GM23338 (cell line): Measurements from ENCODE around the gene TBL3. TPM values are rescaled to one million over a fixed set of nuclear protein-coding genes. Genes with fewer than 3 reads are reported as not detected.

Source experiments
- ATAC-seq: fragments of 200-7000 bp; cut with Tn5 transposase; 3 replicates; pipeline ENCODE4 v1.9.1; 2020
- DNase-seq: peaks from one replicate; pipeline ENCODE4 v3.0.0-alpha.2; 2015; ENCODE audit warnings: low spot score
- H2AFZ ChIP-seq: fragments of 200-600 bp; sonication (generic); 2 replicates; pipeline ENCODE4 v1.8.0; 2016; ENCODE audit warnings: antibody characterized with exemption, mild to moderate bottlenecking, moderate library complexity
- H3F3A ChIP-seq: fragments of 200-600 bp; sonication (generic); replicated peaks from 2 replicates; pipeline ENCODE4 v1.8.0; 2017; ENCODE audit warnings: antibody characterized with exemption, mixed run types, low read depth
- H3K27ac ChIP-seq: fragments of 200-600 bp; sonication (generic); 2 replicates; pipeline ENCODE4 v1.6.1; 2016; ENCODE audit warnings: low read depth
- H3K27me3 ChIP-seq: fragments of 200-600 bp; sonication (generic); 2 replicates; pipeline ENCODE4 v1.8.0; 2016; ENCODE audit warnings: mild to moderate bottlenecking, mixed run types, moderate library complexity; ENCODE audit not compliant: insufficient read depth
- H3K36me3 ChIP-seq: fragments of 200-600 bp; sonication (generic); 2 replicates; pipeline ENCODE4 v1.8.0; 2016; ENCODE audit warnings: mild to moderate bottlenecking; ENCODE audit not compliant: insufficient read depth
- H3K4me1 ChIP-seq: fragments of 200-600 bp; sonication (generic); 2 replicates; pipeline ENCODE4 v1.8.0; 2016; ENCODE audit warnings: mild to moderate bottlenecking, moderate library complexity; ENCODE audit not compliant: insufficient read depth
- H3K4me2 ChIP-seq: fragments of 200-600 bp; sonication (generic); 2 replicates; pipeline ENCODE4 v1.7.1; 2017; ENCODE audit warnings: mixed run types
- H3K4me3 ChIP-seq: fragments of 200-600 bp; sonication (generic); 2 replicates; pipeline ENCODE4 v1.6.1; 2016; ENCODE audit warnings: mixed run types
- H3K79me2 ChIP-seq: fragments of 200-600 bp; sonication (generic); replicated peaks from 2 replicates; pipeline ENCODE4 v1.8.0; 2017; ENCODE audit warnings: mild to moderate bottlenecking; ENCODE audit not compliant: insufficient read depth
- H3K9me2 ChIP-seq: fragments of 200-600 bp; sonication (generic); 2 replicates; pipeline ENCODE4 v1.8.0; 2017; ENCODE audit not compliant: insufficient read depth
- H4K20me1 ChIP-seq: fragments of 200-600 bp; sonication (generic); replicated peaks from 2 replicates; pipeline ENCODE4 v1.8.0; 2017; ENCODE audit warnings: mild to moderate bottlenecking; ENCODE audit not compliant: insufficient read depth
- H3K27ac Mint-ChIP-seq: 2 replicates; pipeline ENCODE4 v1.8.0; 2020; ENCODE audit warnings: inconsistent platforms, mild to moderate bottlenecking, moderate library complexity, mixed read lengths
- H3K27me3 Mint-ChIP-seq: 3 replicates; pipeline ENCODE4 v1.8.0; 2022; ENCODE audit warnings: low read depth, mild to moderate bottlenecking, moderate library complexity, mixed read lengths, inconsistent platforms; ENCODE audit not compliant: insufficient read depth, poor library complexity
- H3K36me3 Mint-ChIP-seq: 3 replicates; pipeline ENCODE4 v1.8.0; 2021; ENCODE audit warnings: low read depth, mild to moderate bottlenecking, inconsistent platforms, moderate library complexity, mixed read lengths
- H3K4me1 Mint-ChIP-seq: 3 replicates; pipeline ENCODE4 v1.8.0; 2020; ENCODE audit warnings: mild to moderate bottlenecking, inconsistent platforms, mixed read lengths
- H3K4me3 Mint-ChIP-seq: 3 replicates; pipeline ENCODE4 v1.8.0; 2021; ENCODE audit warnings: moderate library complexity, mild to moderate bottlenecking, inconsistent platforms, mixed read lengths
- H3K9me3 Mint-ChIP-seq: 3 replicates; pipeline ENCODE4 v1.8.0; 2020; ENCODE audit warnings: moderate library complexity, mild to moderate bottlenecking, inconsistent platforms, mixed read lengths
- CREB1 ChIP-seq: fragments of 250-450 bp; sonication (Bioruptor Pico); IDR thresholded peaks from 2 replicates; pipeline ENCODE4 v1.5.0; 2020; ENCODE audit warnings: low read depth, mild to moderate bottlenecking, moderate library complexity
- CTCF ChIP-seq, 2 experiments: fragments of 200-600 bp in 1 of 2; sonication (generic) in 1 of 2; conservative IDR thresholded peaks; 2 replicates each; pipeline versions ENCODE4 v1.5.1 to v1.6.1; 2016 to 2017; ENCODE audit warnings: antibody characterized with exemption in 2 of 2, low read depth in 2 of 2, mild to moderate bottlenecking in 2 of 2, moderate library complexity in 1 of 2
- ETS1 ChIP-seq: IDR thresholded peaks from 2 replicates; pipeline ENCODE4 v1.6.1; 2016; ENCODE audit warnings: antibody characterized with exemption
- EZH2 ChIP-seq: fragments of 200-600 bp; sonication (generic); IDR thresholded peaks from one replicate; pipeline ENCODE4 v1.8.0; 2017; ENCODE audit warnings: antibody characterized with exemption, mild to moderate bottlenecking, low read depth; ENCODE audit not compliant: unreplicated experiment
- EZH2phosphoT487 ChIP-seq: fragments of 200-600 bp; sonication (generic); IDR thresholded peaks from one replicate; pipeline ENCODE4 v1.8.1; 2018; ENCODE audit warnings: antibody characterized with exemption; ENCODE audit not compliant: unreplicated experiment
- JUNB ChIP-seq: IDR thresholded peaks from one replicate; pipeline ENCODE4 v1.6.1; 2016; ENCODE audit warnings: antibody characterized with exemption; ENCODE audit not compliant: unreplicated experiment
- NANOG ChIP-seq: IDR thresholded peaks from 2 replicates; pipeline ENCODE4 v1.6.1; 2016; ENCODE audit warnings: antibody characterized with exemption, borderline replicate concordance
- POLR2AphosphoS5 ChIP-seq: IDR thresholded peaks from 2 replicates; pipeline ENCODE4 v1.6.1; 2016; ENCODE audit warnings: antibody characterized with exemption, low read depth
- STAT1 ChIP-seq: IDR thresholded peaks from one replicate; pipeline ENCODE4 v1.6.1; 2016; ENCODE audit warnings: antibody characterized with exemption; ENCODE audit not compliant: unreplicated experiment
- ZNF114 ChIP-seq: fragments of 250-450 bp; sonication (Bioruptor Pico); IDR thresholded peaks from 2 replicates; pipeline ENCODE4 v1.5.0; 2020; ENCODE audit warnings: mild to moderate bottlenecking, moderate library complexity
- ZNF331 ChIP-seq: fragments of 250-450 bp; sonication (Bioruptor Pico); IDR thresholded peaks from 2 replicates; pipeline ENCODE4 v1.5.0; 2020; ENCODE audit warnings: low read depth, mild to moderate bottlenecking, moderate library complexity
- ZNF462 ChIP-seq: fragments of 250-450 bp; sonication (Bioruptor Pico); IDR thresholded peaks from 2 replicates; pipeline ENCODE4 v1.5.0; 2020; ENCODE audit warnings: mild to moderate bottlenecking, moderate library complexity
- polyA plus RNA-seq: library from polyadenylated mRNA; unstranded; fragments of >200 nt; fragmentation: Nextera tagmentation; extraction: Ambion mirVana; gene quantifications from 2 replicates; pipeline ENCODE4 v1.2.1, GENCODE V29; 2016
- total RNA-seq: library from RNA; depleted of rRNA; stranded (reverse); fragments of >200 nt; shearing (Covaris generic); gene quantifications from 2 replicates; pipeline ENCODE4 v1.2.3, GENCODE V29; 2014

The TBL3 gene
- total and polyA plus RNA-seq, 2 experiments from 2014 or later: 67.0 to 157 TPM

- Mint-ChIP-seq H3K9me3 (no peaks in the 10 kb centered on the region), H3K4me3 (no peak overlapping the region; the same call in 1 of the 3 replicates), H3K36me3 (peaks cover 15% of the 10 kb centered on the region), H3K27ac (no peak overlapping the region), H3K4me1 (peaks cover 15% of the 10 kb centered on the region), H3K27me3 (peaks cover 43% of the 10 kb centered on the region)
- Histone ChIP-seq H3K4me2 (no peak overlapping the region), H3K79me2 (peaks cover 9% of the 10 kb centered on the region), H3K9me2 (no peaks in the 10 kb centered on the region), H2AFZ (no peak overlapping the region), H3K27me3 (peaks cover 33% of the 10 kb centered on the region), H3K4me1 (peaks cover 11% of the 10 kb centered on the region; the same call in 1 of the 2 replicates), H3K4me3 (peak overlapping the region; percentile 86), H3F3A (peaks cover 22% of the 10 kb centered on the region), H4K20me1 (no peaks in the 10 kb centered on the region; the same call in 1 of the 2 replicates), H3K27ac (no peak overlapping the region), H3K36me3 (no peaks in the 10 kb centered on the region)
- no peak for TF ChIP-seq NANOG
- no peak for TF ChIP-seq ZNF114
- no peak for TF ChIP-seq EZH2
- no peak for TF ChIP-seq STAT1
- no peak for TF ChIP-seq CREB1 (CRISPR knock-in tag)
- no peak for DNase-seq
- peak; percentile 2; the same call in 2 of the 3 replicates for ATAC-seq
Observed at GRCh38 chr16:1990101-1990350, 18.2 kb downstream of the TBL3 start.

- no peaks in the 10 kb centered on the region for H3K36me3 ChIP-seq
- peaks cover 20% of the 10 kb centered on the region for H3F3A ChIP-seq
- peaks cover 15% of the 10 kb centered on the region for H3K4me1 Mint-ChIP-seq
- H3K27me3 Mint-ChIP-seq: peaks cover 42% of the 10 kb centered on the region
- peaks cover 16% of the 10 kb centered on the region for H3K36me3 Mint-ChIP-seq
- ATAC-seq (peak; percentile 15), DNase-seq (peak; percentile 89)
- peaks cover 33% of the 10 kb centered on the region for H3K27me3 ChIP-seq
- no peak overlapping the region for H3K27ac ChIP-seq
- H3K4me3 Mint-ChIP-seq: peak overlapping the region; percentile 74
- H3K27ac Mint-ChIP-seq: no peak overlapping the region
- no peaks in the 10 kb centered on the region for H3K9me3 Mint-ChIP-seq
- no peaks in the 10 kb centered on the region; the same call in 1 of the 2 replicates for H4K20me1 ChIP-seq
- peaks cover 4% of the 10 kb centered on the region for H3K79me2 ChIP-seq
- H2AFZ ChIP-seq: peak overlapping the region; percentile 89
- H3K9me2 ChIP-seq: no peaks in the 10 kb centered on the region
- peak overlapping the region; percentile 97 for H3K4me2 ChIP-seq
- H3K4me1 ChIP-seq: peaks cover 7% of the 10 kb centered on the region; the same call in 1 of the 2 replicates
- peak overlapping the region; percentile 86 for H3K4me3 ChIP-seq
- peak; percentile 94 for TF ChIP-seq CREB1 (CRISPR knock-in tag)
- TF ChIP-seq POLR2AphosphoS5: 0 out of 2 replicates have a peak, but pooled peaks have one; percentile 38
- no peak for TF ChIP-seq ETS1
- no peak for TF ChIP-seq ZNF462 (CRISPR knock-in tag)
- TF ChIP-seq JUNB: no peak
- no peak for TF ChIP-seq ZNF114
- TF ChIP-seq CTCF (conservative IDR thresholded peaks at IDR 0.05; ENCODE audit: low read depth in 2 of 2): no peak
- TF ChIP-seq ZNF331 (CRISPR knock-in tag): no peak
- no peak for TF ChIP-seq NANOG
- TF ChIP-seq EZH2: peak; percentile 40
- no peak for TF ChIP-seq EZH2phosphoT487
- no peak for TF ChIP-seq STAT1
Observed at GRCh38 chr16:1990351-1991134, 18.7 kb downstream of the TBL3 start.
